ENCODE measurements around the gene ATP6AP2. TPM values are rescaled to one million over a fixed set of nuclear protein-coding genes. Genes with fewer than 3 reads are reported as not detected.
A peak's percentile ranks its signal among the peaks of the same experiment; 100 is the strongest.

The ATP6AP2 gene
- total RNA-seq, 1 donor: 94.6 TPM

- DNase-seq (ENCODE audit: low read depth): no peak
- no peak overlapping the region for H3K4me3 ChIP-seq (ENCODE audit: low read depth, low read length)
- no peak for TF ChIP-seq CTCF (IDR thresholded peaks at IDR 0.05; ENCODE audit: insufficient read depth, low read depth, low read length)
Measured at GRCh38 chrX:40542972-40543371, 37.8 kb upstream of the ATP6AP2 start.

- peak; percentile 68 for DNase-seq (ENCODE audit: low read depth)
- peak; percentile 74 for TF ChIP-seq CTCF (IDR thresholded peaks at IDR 0.05; ENCODE audit: insufficient read depth, low read depth, low read length)
- no peak overlapping the region for H3K4me3 ChIP-seq (ENCODE audit: low read depth, low read length)
Measured at GRCh38 chrX:40543661-40544328, 37.0 kb upstream of the ATP6AP2 start.

- DNase-seq (ENCODE audit: low read depth): no peak
- H3K4me3 ChIP-seq (ENCODE audit: low read depth, low read length): no peak overlapping the region
- no peak for TF ChIP-seq CTCF (IDR thresholded peaks at IDR 0.05; ENCODE audit: insufficient read depth, low read depth, low read length)
Measured at GRCh38 chrX:40544343-40545266, 36.2 kb upstream of the ATP6AP2 start.

- no peak overlapping the region for H3K4me3 ChIP-seq (ENCODE audit: low read depth, low read length)
- DNase-seq (ENCODE audit: low read depth): no peak
- no peak for TF ChIP-seq CTCF (IDR thresholded peaks at IDR 0.05; ENCODE audit: insufficient read depth, low read depth, low read length)
Measured at GRCh38 chrX:40546870-40547269, 33.9 kb upstream of the ATP6AP2 start.

GRCh38 chrX:40550066-40550465 lies 30.7 kb upstream of the ATP6AP2 start:
- DNase-seq (ENCODE audit: low read depth): no peak
- no peak overlapping the region for H3K4me3 ChIP-seq (ENCODE audit: low read depth, low read length)
- TF ChIP-seq CTCF (IDR thresholded peaks at IDR 0.05; ENCODE audit: insufficient read depth, low read depth, low read length): no peak

- no peak overlapping the region for H3K4me3 ChIP-seq (ENCODE audit: low read depth, low read length)
- DNase-seq (ENCODE audit: low read depth): peak; percentile 13
- peak; percentile 30 for TF ChIP-seq CTCF (IDR thresholded peaks at IDR 0.05; ENCODE audit: insufficient read depth, low read depth, low read length)
Measured at GRCh38 chrX:40552768-40553167, 28.0 kb upstream of the ATP6AP2 start.
